Skeletal muscle tissue (tissue), 4 donors: ENCODE measurements around the gene ERC2. TPM values are rescaled to one million over a fixed set of nuclear protein-coding genes. Genes with fewer than 3 reads are reported as not detected.
A peak's percentile ranks its signal among the peaks of the same experiment; 100 is the strongest.

Experiments used
- H3K27ac ChIP-seq: one replicate; pipeline ENCODE4 v1.7.0; 2013; ENCODE audit warnings: mild to moderate bottlenecking, low read depth, low read length, inconsistent platforms
- H3K27me3 ChIP-seq, 3 donors: one replicate each; pipeline ENCODE4 v1.7.0; 2013; ENCODE audit warnings: low read length in 3 of 3; ENCODE audit not compliant: control insufficient read depth in 3 of 3, insufficient read depth in 3 of 3
- H3K36me3 ChIP-seq, 3 donors: one replicate each; pipeline ENCODE4 v1.7.0; 2013; ENCODE audit warnings: low read length in 3 of 3; ENCODE audit not compliant: control insufficient read depth in 3 of 3, insufficient read depth in 3 of 3
- H3K4me1 ChIP-seq, 3 donors: one replicate each; pipeline ENCODE4 v1.7.0; 2013; ENCODE audit warnings: low read length in 3 of 3, mild to moderate bottlenecking in 3 of 3; ENCODE audit not compliant: control insufficient read depth in 3 of 3, insufficient read depth in 3 of 3
- H3K4me3 ChIP-seq, 3 donors: one replicate each; pipeline ENCODE4 v1.7.0; 2013; ENCODE audit warnings: low read length in 3 of 3
- H3K9ac ChIP-seq, 3 donors: one replicate each; pipeline ENCODE4 v1.7.0; 2013; ENCODE audit warnings: low read length in 3 of 3, mild to moderate bottlenecking in 3 of 3, moderate library complexity in 2 of 3, low read depth in 1 of 3
- H3K9me3 ChIP-seq, 3 donors: one replicate each; pipeline ENCODE4 v1.7.0; 2013; ENCODE audit warnings: low read length in 3 of 3; ENCODE audit not compliant: control insufficient read depth in 3 of 3
- total RNA-seq: library from RNA; depleted of rRNA; stranded (reverse); fragments of >200 nt; gene quantifications from one replicate; pipeline ENCODE4 v1.2.3, GENCODE V29; 2014
- donor health status: Osteomylitis.

The ERC2 gene
- total RNA-seq, 1 donor from 2014 or later, result 1.0 TPM

DNA sequence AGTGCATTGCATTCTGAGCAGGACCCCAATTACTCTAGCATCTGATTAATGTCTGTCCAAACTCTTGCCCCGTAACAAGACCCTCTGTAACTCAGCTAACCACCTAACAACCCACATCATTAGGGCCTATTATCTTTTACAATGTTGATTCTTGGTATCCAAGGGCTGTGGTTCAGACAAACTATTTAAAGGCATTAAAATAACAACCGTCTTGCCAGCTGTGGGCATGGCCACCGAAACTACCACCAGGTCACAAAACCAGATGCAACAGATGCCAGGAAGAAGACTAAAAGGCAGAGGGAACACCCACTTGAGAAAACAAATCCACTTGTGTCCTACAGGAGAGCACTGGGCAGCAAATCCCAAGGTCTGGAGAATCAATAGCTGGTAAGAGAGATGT is 262.9 kb downstream of the ERC2 start:
- Histone ChIP-seq H3K9me3 (no peaks in the 10 kb centered on the region), H3K36me3 (no peaks in the 10 kb centered on the region), H3K4me3 (no peak overlapping the region), H3K27me3 (peaks cover 0 to 5% (median 0%) of the 10 kb centered on the region in 3 donors), H3K27ac (no peak overlapping the region), H3K9ac (no peak overlapping the region), H3K4me1 (no peaks in the 10 kb centered on the region)

DNA sequence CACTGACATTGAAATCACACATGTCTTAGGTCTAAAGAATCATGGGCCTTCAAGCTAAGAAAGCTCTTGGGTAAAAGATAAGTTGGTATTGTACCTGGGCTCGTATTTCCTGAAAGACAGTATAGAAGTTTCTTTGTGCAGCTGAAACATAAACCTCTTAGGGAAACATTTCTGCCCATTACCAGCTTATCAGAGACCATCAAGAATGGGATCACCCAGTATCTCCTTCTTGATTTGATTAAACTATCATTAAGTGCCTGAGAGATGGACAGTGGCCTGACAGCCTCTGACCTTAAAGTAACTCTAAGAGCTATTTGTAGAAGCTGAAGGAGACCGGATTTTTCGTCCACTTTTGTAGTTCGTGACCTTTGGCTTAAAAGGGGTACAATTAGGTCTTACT is 265.3 kb downstream of the ERC2 start:
- Histone ChIP-seq H3K4me3 (no peak overlapping the region), H3K9me3 (no peaks in the 10 kb centered on the region), H3K27ac (no peak overlapping the region), H3K9ac (no peak overlapping the region), H3K27me3 (peaks cover 0 to 5% (median 0%) of the 10 kb centered on the region in 3 donors), H3K4me1 (no peaks in the 10 kb centered on the region), H3K36me3 (no peaks in the 10 kb centered on the region)

DNA sequence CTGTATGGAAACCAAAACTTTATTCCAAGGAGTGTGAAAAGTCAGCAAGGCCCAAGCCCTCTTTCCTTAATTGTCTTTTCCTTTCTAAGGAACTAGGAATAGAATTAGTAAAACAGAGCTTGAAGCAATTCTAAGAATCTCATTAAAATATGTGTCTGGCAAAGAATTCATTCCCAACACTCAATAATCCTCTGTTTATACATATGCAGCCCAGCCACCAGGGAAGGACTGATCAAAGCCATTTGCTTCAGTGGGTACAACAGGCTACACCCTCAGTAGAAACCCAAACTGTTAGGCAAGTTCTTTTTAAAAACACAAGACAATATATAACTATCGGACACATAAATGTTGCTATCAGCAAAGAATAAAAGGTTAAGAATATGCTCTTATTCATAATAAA is 266.9 kb downstream of the ERC2 start:
- Histone ChIP-seq H3K9ac (no peak overlapping the region), H3K9me3 (no peaks in the 10 kb centered on the region), H3K36me3 (no peaks in the 10 kb centered on the region), H3K27me3 (peaks cover 0 to 5% (median 0%) of the 10 kb centered on the region in 3 donors), H3K4me3 (no peak overlapping the region), H3K27ac (no peak overlapping the region), H3K4me1 (no peaks in the 10 kb centered on the region)

DNA sequence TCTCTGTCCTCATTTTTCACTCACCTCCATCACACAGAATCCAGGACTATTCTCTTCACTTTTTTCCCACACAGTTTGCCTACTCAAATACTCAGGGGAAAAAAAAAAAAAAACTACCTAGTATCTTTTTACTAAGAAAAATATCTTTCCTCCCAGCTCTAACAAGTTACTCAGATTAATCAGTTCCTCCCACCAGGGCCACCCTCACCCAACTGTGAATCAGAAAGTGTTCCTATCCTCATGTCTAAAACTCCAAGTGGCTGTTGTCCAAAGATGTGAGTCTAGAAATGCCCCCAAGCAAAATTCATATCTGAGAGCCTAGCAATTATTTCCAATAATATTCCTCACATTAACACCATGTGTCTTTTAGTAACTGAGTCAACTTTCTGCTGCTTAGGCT is 268.0 kb downstream of the ERC2 start:
- Histone ChIP-seq H3K9me3 (no peaks in the 10 kb centered on the region), H3K4me3 (no peak overlapping the region), H3K27me3 (peaks cover 0 to 3% (median 0%) of the 10 kb centered on the region in 3 donors), H3K9ac (no peak overlapping the region), H3K27ac (no peak overlapping the region), H3K36me3 (no peaks in the 10 kb centered on the region), H3K4me1 (no peaks in the 10 kb centered on the region)

DNA sequence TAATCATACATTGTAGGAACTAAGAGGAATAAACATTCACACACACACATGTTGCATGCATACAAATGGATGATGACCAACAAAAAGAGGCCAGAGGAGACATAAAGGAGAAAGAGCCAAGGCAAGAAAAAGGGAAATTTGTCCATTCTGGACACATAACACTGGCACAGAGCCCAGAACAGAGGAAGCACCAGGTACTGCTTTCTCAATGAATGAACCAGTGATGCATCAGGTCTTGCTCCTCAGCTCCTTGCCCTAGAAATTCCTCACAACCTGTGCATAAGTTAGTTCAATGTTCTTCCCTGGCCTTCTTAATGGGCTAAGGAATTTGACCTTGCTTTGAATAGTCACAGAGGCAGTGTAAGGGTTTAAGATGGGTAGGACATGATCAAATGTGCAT is 270.3 kb downstream of the ERC2 start:
- Histone ChIP-seq H3K27me3 (no peaks in the 10 kb centered on the region), H3K4me1 (no peaks in the 10 kb centered on the region), H3K9ac (no peak overlapping the region), H3K9me3 (no peaks in the 10 kb centered on the region), H3K27ac (peak overlapping the region; percentile 10), H3K4me3 (no peak overlapping the region), H3K36me3 (no peaks in the 10 kb centered on the region)

DNA sequence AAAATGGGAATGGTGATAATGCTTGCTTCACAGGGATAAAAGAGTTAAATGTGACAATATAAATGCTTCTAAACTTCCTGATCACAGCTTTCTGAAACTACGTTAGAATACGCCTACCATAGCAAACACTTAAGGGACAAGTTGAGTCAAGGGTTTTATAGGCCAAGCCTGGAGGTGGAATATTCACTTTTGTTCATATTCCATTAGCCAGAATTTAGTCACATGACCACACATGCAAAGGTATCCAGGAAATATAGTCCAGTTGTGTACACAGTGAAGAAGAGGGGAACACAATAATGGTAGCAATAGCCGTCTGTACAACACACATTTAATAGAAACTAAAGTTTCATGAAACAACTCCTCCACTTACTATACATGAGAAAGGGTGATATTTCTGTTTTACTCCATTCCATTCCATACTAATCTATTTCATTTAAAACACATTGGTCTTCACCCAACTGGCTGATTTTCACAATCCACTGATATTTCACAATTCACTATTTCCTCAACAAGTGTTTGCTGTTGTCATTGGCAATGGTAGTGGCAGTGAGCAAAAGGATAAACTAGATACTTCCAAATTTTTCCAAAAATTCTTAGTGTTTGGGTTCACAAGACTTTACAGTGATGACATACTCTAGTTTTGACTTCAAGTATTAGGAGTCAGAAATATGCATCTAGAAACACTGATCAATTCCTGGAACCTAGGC is 270.9 kb downstream of the ERC2 start:
- Histone ChIP-seq H3K9ac (no peak overlapping the region), H3K4me1 (no peaks in the 10 kb centered on the region), H3K27ac (peak overlapping the region; percentile 10), H3K27me3 (no peaks in the 10 kb centered on the region), H3K9me3 (no peaks in the 10 kb centered on the region), H3K4me3 (no peak overlapping the region), H3K36me3 (no peaks in the 10 kb centered on the region)

DNA sequence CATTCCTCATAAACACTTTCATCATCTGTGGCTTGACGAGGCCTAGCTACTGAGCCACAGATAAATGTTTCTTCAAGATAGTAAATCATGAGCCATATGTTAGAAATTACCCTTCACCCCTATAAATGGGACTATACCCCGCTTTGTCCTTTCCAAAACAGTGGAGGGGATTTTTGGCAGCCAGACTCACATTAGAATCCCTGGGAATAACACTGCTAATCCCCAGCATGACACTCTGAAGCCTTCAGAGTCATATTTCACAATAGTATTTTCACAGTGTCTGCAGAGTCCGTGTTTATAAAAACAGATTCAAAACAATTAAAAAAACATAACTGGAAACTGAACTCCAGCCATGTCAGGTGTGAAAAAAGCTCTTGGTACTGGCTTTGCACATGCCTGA is 271.6 kb downstream of the ERC2 start:
- Histone ChIP-seq H3K27ac (no peak overlapping the region), H3K9ac (no peak overlapping the region), H3K27me3 (no peaks in the 10 kb centered on the region), H3K4me1 (no peaks in the 10 kb centered on the region), H3K4me3 (no peak overlapping the region), H3K9me3 (no peaks in the 10 kb centered on the region), H3K36me3 (no peaks in the 10 kb centered on the region)

DNA sequence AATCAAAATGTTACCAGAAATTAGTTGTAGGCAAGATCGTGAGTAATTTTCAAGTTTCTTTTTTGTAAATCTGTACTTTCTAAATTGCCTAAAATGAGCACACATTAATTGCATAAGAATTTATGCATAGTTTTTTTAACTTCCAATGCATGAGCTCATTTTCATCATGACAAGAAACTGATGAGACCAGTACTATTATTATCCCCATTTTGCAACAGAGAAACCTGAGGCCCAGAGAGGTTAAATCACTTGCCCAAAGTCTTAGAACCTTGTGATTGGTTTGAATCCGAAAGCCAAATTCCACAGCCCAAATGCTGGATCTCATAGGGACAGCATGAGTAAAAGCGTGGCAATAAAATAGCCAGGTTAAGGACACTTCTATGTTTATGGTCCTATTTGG is 274.7 kb downstream of the ERC2 start:
- no peaks in the 10 kb centered on the region for H3K36me3 ChIP-seq
- no peaks in the 10 kb centered on the region for H3K9me3 ChIP-seq
- no peak overlapping the region for H3K27ac ChIP-seq
- no peak overlapping the region for H3K4me3 ChIP-seq
- no peaks in the 10 kb centered on the region for H3K4me1 ChIP-seq
- H3K27me3 ChIP-seq, result no peaks in the 10 kb centered on the region
- H3K9ac ChIP-seq, result no peak overlapping the region

DNA sequence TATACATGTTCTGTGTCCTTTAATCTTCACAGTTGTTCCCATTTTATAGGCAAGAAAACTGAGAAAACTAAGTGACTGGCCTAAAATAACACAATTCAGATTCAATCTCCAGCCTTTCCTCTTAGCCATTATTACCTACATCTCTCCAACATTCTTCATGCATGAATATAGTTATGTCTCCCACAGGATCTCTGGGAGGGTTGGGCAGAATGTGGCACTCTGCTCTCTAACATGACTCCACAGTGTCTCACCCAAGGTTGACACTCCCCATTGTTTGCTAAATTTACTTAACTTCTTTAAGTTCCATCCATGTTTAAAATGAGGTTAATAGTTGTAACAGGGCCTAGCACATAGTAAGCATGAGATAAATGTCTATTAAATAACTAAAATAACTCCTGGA is 276.3 kb downstream of the ERC2 start:
- Histone ChIP-seq H3K36me3 (no peaks in the 10 kb centered on the region), H3K9ac (no peak overlapping the region), H3K9me3 (no peaks in the 10 kb centered on the region), H3K27me3 (peaks cover 0 to 4% (median 2%) of the 10 kb centered on the region in 3 donors), H3K4me3 (no peak overlapping the region), H3K4me1 (no peaks in the 10 kb centered on the region), H3K27ac (no peak overlapping the region)

DNA sequence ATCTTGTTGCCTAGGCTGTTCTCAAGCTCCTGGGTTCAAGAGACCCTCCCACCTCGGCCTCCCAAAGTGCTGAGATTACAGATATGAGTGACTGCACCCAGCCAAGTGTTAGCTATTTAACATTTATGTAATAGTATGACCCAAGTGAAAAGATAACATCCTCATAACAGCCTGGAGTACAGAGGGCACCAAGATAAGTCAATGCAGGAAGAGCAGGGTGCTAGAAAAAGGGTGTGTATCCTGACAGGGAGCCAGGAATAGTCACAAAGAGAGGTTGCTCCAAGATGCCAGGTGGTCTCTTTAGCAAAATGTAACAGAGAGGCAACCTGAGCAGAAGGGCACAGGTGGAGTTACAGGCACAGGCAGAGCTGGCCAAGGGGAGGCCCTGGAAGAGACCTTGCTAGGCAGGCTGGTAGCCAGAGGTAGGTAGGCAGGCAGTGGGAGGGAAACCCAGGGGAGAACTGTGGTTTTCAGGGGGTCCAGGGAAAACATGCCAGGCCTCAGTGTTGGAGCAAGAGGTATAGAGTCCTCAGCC is 277.4 kb downstream of the ERC2 start:
- no peak overlapping the region for H3K27ac ChIP-seq
- no peak overlapping the region for H3K4me3 ChIP-seq
- H3K36me3 ChIP-seq, result no peaks in the 10 kb centered on the region
- H3K4me1 ChIP-seq, result no peaks in the 10 kb centered on the region
- no peak overlapping the region for H3K9ac ChIP-seq
- H3K9me3 ChIP-seq, result no peaks in the 10 kb centered on the region
- peaks cover 0 to 4% (median 4%) of the 10 kb centered on the region in 3 donors for H3K27me3 ChIP-seq
